ENCODE results near the gene ADPRHL1. TPM values are rescaled to one million over a fixed set of nuclear protein-coding genes. Genes with fewer than 3 reads are reported as not detected.

ADPRHL1 gene
- total RNA-seq, 1 experiment from 2014 or later = 11.5 TPM

DNA sequence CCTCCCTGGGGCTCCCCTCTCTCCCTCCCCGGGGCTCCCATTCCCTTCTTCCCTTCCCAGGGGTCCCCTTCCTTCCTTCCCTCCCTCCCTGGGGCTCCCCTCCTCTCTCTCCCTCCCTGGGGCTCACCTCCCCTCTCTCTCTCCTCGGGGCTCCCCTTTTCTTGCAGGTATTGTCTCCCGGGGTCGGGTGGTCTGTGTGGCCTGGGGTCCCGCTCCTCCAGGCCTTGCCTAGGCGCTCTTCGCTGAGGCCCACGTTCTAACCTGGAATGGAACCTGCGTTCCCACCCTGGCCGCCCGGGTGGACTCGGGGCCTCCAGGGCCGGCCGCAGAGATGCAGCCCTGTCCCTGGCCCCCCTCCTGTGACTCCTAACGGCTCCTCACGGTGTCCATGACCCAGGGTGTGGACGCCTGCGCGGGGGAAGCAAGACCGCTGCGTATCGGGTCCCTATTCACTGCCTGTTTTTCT, 38.2 kb upstream of the ADPRHL1 start:
- H3K27ac ChIP-seq = peak overlapping the region; percentile 23
- POLR2A ChIA-PET (ENCODE audit: unreplicated experiment) = no interaction called here
- no peaks in the 10 kb centered on the region for H3K9me3 ChIP-seq (ENCODE audit: insufficient read depth, low read depth)
- peak overlapping the region; percentile 63 for H2AFZ ChIP-seq
- H3K79me2 ChIP-seq (ENCODE audit: low read depth) = peaks cover 84% of the 10 kb centered on the region
- peaks cover 35% of the 10 kb centered on the region for H3F3A ChIP-seq (ENCODE audit: insufficient read depth, low read depth)
- no peaks in the 10 kb centered on the region for H3K9me2 ChIP-seq (ENCODE audit: insufficient read depth)
- no TSS peak for BruUV-seq (replicated peaks)
- H4K20me1 ChIP-seq (ENCODE audit: insufficient read depth) = peaks cover 34% of the 10 kb centered on the region
- peaks cover 55% of the 10 kb centered on the region for H3K4me1 ChIP-seq (replicated peaks; ENCODE audit: insufficient read depth)
- TF ChIP-seq, protein P1, sequence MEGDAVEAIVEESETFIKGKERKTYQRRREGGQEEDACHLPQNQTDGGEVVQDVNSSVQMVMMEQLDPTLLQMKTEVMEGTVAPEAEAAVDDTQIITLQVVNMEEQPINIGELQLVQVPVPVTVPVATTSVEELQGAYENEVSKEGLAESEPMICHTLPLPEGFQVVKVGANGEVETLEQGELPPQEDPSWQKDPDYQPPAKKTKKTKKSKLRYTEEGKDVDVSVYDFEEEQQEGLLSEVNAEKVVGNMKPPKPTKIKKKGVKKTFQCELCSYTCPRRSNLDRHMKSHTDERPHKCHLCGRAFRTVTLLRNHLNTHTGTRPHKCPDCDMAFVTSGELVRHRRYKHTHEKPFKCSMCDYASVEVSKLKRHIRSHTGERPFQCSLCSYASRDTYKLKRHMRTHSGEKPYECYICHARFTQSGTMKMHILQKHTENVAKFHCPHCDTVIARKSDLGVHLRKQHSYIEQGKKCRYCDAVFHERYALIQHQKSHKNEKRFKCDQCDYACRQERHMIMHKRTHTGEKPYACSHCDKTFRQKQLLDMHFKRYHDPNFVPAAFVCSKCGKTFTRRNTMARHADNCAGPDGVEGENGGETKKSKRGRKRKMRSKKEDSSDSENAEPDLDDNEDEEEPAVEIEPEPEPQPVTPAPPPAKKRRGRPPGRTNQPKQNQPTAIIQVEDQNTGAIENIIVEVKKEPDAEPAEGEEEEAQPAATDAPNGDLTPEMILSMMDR (conservative IDR thresholded peaks at IDR 0.05) = no peak
- TF ChIP-seq EZH2 (IDR thresholded peaks at IDR 0.05; ENCODE audit: low read depth) = no peak
- intact Hi-C loops (cut with micrococcal nuclease; ENCODE audit: unreplicated experiment) = loop anchor here (1.0 kb wide), 1 partner anchor 93 kb away; the partner anchor contains the start of gene TFDP1
- H3K4me2 ChIP-seq = peak overlapping the region; percentile 74
- peak overlapping the region; percentile 86 for H3K4me3 ChIP-seq
- DNase-seq = peak in 1 of 2 experiments; percentile 15
- peaks cover 14% of the 10 kb centered on the region for H3K36me3 ChIP-seq (ENCODE audit: low read depth)
- no peaks in the 10 kb centered on the region for H3K27me3 ChIP-seq (ENCODE audit: insufficient read depth, low read depth)
- CTCF ChIA-PET = no interaction called here

- TF ChIP-seq, protein P1 (conservative IDR thresholded peaks at IDR 0.05) = no peak
- no peak for TF ChIP-seq EZH2 (IDR thresholded peaks at IDR 0.05; ENCODE audit: low read depth)
- CTCF ChIA-PET = interaction anchor here (0.7 kb wide), 1 partner anchor 10 kb away, joined by 18 read pairs; no protein-coding TSS in a partner anchor
These were observed 37.5 kb upstream of the ADPRHL1 start, which contains the start of gene DCUN1D2 for GRCh38 chr13:113490496-113491417. Gene DCUN1D2 (minus strand): TSS chr13:113490711. CDS start chr13:113490669, 42 bp downstream.

More at GRCh38 chr13:113490496-113491417, 37.5 kb upstream of the ADPRHL1 start, which contains the start of gene DCUN1D2:
- H4K20me1 ChIP-seq (ENCODE audit: insufficient read depth) = peaks cover 39% of the 10 kb centered on the region
- H2AFZ ChIP-seq = peak within 1 kb of the TSS; percentile 81
- peak within 1 kb of the TSS; percentile 96 for H3K4me2 ChIP-seq
- peaks cover 55% of the 10 kb centered on the region for H3K4me1 ChIP-seq (replicated peaks; ENCODE audit: insufficient read depth)
- intact Hi-C loops (cut with micrococcal nuclease; ENCODE audit: unreplicated experiment) = loop anchor here (1.0 kb wide), 2 partner anchors 72 to 94 kb away; partner anchors contain the start of gene TFDP1
- H3K79me2 ChIP-seq (ENCODE audit: low read depth) = peaks cover 83% of the 10 kb centered on the region
- DNase-seq = peak; percentile 76 to 96
- BruUV-seq (replicated peaks) = no TSS peak
- H3K36me3 ChIP-seq (ENCODE audit: low read depth) = peaks cover 8% of the 10 kb centered on the region
- H3K27ac ChIP-seq = peak within 1 kb of the TSS; percentile 23
- H3K27me3 ChIP-seq (ENCODE audit: insufficient read depth, low read depth) = no peaks in the 10 kb centered on the region
- H3F3A ChIP-seq (ENCODE audit: insufficient read depth, low read depth) = peaks cover 35% of the 10 kb centered on the region
- peak within 1 kb of the TSS; percentile 86 for H3K4me3 ChIP-seq
- POLR2A ChIA-PET (ENCODE audit: unreplicated experiment) = interaction anchor here (0.7 kb wide), 1 partner anchor 234 kb away, joined by 18 read pairs; no protein-coding TSS in a partner anchor
- no peaks in the 10 kb centered on the region for H3K9me3 ChIP-seq (ENCODE audit: insufficient read depth, low read depth)
- H3K9me2 ChIP-seq (ENCODE audit: insufficient read depth) = no peaks in the 10 kb centered on the region
